B cell (primary cell): ENCODE results near the gene GANAB. TPM values are rescaled to one million over a fixed set of nuclear protein-coding genes. Genes with fewer than 3 reads are reported as not detected.

Source experiments
- ATAC-seq: fragments of 200-7000 bp; cut with Tn5 transposase; one replicate; pipeline ENCODE4 v1.10.0; 2021; ENCODE audit warnings: low read depth, mild to moderate bottlenecking, moderate number of reproducible peaks, moderate library complexity
- CTCF ChIA-PET: fragments of 350-600 bp; sonication (Branson Sonifier 250); formaldehyde crosslinking; loops from one replicate; lab custom pipeline; 2021; ENCODE audit warnings: antibody characterized with exemption, inconsistent platforms; lab: Charles Lee
- POLR2A ChIA-PET: fragments of 350-600 bp; sonication (Branson Sonifier 250); formaldehyde crosslinking; loops from one replicate; lab custom pipeline; 2021; ENCODE audit warnings: antibody characterized with exemption; lab: Charles Lee
- DNase-seq: peaks from one replicate; pipeline ENCODE4 v3.0.0; 2013
- H2AFZ ChIP-seq: 2 replicates; pipeline ENCODE4 v1.6.1; 2012; ENCODE audit warnings: mild to moderate bottlenecking, low read depth, low read length; ENCODE audit not compliant: insufficient read depth, poor library complexity, severe bottlenecking
- H3K27ac ChIP-seq, 2 donors: 1 replicate in 1 of 2; 2 replicates in 1 of 2; pipeline ENCODE4 v1.5.1; 2012 to 2013; ENCODE audit warnings: low read length in 2 of 2, mild to moderate bottlenecking in 2 of 2, moderate library complexity in 1 of 2
- H3K27me3 ChIP-seq, 4 experiments: fragments of 200-600 bp in 1 of 4; sonication (generic) in 1 of 4; replicated peaks in 1 of 4; 1 replicate in 2 of 4; 2 replicates in 2 of 4; pipeline versions ENCODE4 v1.6.1 to v1.7.0; 2013 to 2016; ENCODE audit warnings: low read length in 3 of 4, mild to moderate bottlenecking in 2 of 4, mixed read lengths in 1 of 4, moderate library complexity in 1 of 4; ENCODE audit not compliant: insufficient read depth in 4 of 4, control insufficient read depth in 3 of 4; ENCODE audit errors: control extremely low read depth in 1 of 4
- H3K36me3 ChIP-seq, 2 experiments: replicated peaks in 1 of 2; 1 replicate in 1 of 2; 2 replicates in 1 of 2; pipeline versions ENCODE4 v1.6.1 to v1.7.1; 2013; ENCODE audit warnings: low read length in 1 of 2; ENCODE audit not compliant: insufficient read depth in 2 of 2, control insufficient read depth in 1 of 2; ENCODE audit errors: control extremely low read depth in 1 of 2, extremely low read depth in 1 of 2
- H3K4me1 ChIP-seq, 2 donors: fragments of 200-600 bp in 1 of 2; sonication (generic) in 1 of 2; 1 replicate in 1 of 2; 2 replicates in 1 of 2; pipeline versions ENCODE4 v1.5.1 to v1.6.1; 2013 to 2017; ENCODE audit warnings: low read length in 2 of 2; ENCODE audit not compliant: control insufficient read depth in 2 of 2, insufficient read depth in 2 of 2
- H3K4me2 ChIP-seq: replicated peaks from 2 replicates; pipeline ENCODE3; 2012; ENCODE audit warnings: mild to moderate bottlenecking, low read depth, low read length; ENCODE audit not compliant: poor library complexity, severe bottlenecking
- H3K4me3 ChIP-seq, 5 experiments: fragments of 200-600 bp in 1 of 5; sonication (generic) in 1 of 5; 1 replicate in 3 of 5; 2 replicates in 2 of 5; pipeline versions ENCODE4 v1.5.1 to v1.7.0; 2011 to 2016; ENCODE audit warnings: low read length in 4 of 5, mild to moderate bottlenecking in 4 of 5, low read depth in 2 of 5, control low read depth in 1 of 5, moderate library complexity in 1 of 5; ENCODE audit not compliant: insufficient read depth in 1 of 5; ENCODE audit errors: control extremely low read depth in 1 of 5, extremely low read depth in 1 of 5
- H3K79me2 ChIP-seq: fragments of 200-600 bp; sonication (generic); one replicate; pipeline ENCODE4 v1.6.0; 2016; ENCODE audit warnings: low read length; ENCODE audit not compliant: control insufficient read depth, insufficient read depth
- H3K9ac ChIP-seq: fragments of 200-600 bp; sonication (generic); 2 replicates; pipeline ENCODE4 v1.6.1; 2017; ENCODE audit warnings: mild to moderate bottlenecking, low read length, moderate library complexity
- H3K9me3 ChIP-seq, 3 donors: one replicate each; pipeline versions ENCODE4 v1.6.1 to v1.7.1; 2013; ENCODE audit warnings: low read length in 2 of 3; ENCODE audit not compliant: control insufficient read depth in 2 of 3, insufficient read depth in 1 of 3; ENCODE audit errors: control extremely low read depth in 1 of 3
- H4K20me1 ChIP-seq: 2 replicates; pipeline ENCODE4 v1.6.0; 2012; ENCODE audit warnings: mild to moderate bottlenecking, low read length; ENCODE audit not compliant: insufficient read depth, control insufficient read depth, poor library complexity, severe bottlenecking
- H3K27ac Mint-ChIP-seq: one replicate; pipeline ENCODE4 v1.8.0; 2021; ENCODE audit warnings: mixed read lengths
- H3K27me3 Mint-ChIP-seq: one replicate; pipeline ENCODE4 v1.8.0; 2021; ENCODE audit warnings: mixed read lengths
- H3K4me1 Mint-ChIP-seq: one replicate; pipeline ENCODE4 v1.8.0; 2021; ENCODE audit warnings: mixed read lengths
- H3K4me3 Mint-ChIP-seq: one replicate; pipeline ENCODE4 v1.8.0; 2021; ENCODE audit warnings: mixed read lengths
- H3K9me3 Mint-ChIP-seq: one replicate; pipeline ENCODE4 v1.8.0; 2022; ENCODE audit warnings: mixed read lengths; ENCODE audit not compliant: insufficient read depth
- EZH2 ChIP-seq: IDR thresholded peaks from 2 replicates; pipeline ENCODE4 v1.6.1; 2012; ENCODE audit warnings: borderline replicate concordance, low read depth, mild to moderate bottlenecking, moderate library complexity, low read length; ENCODE audit not compliant: insufficient read depth, poor library complexity, severe bottlenecking
- WGBS: methylation state at CpG from one replicate; pipeline ENCODE4 v1.1.5; 2013; ENCODE audit warnings: missing lambda C conversion rate; ENCODE audit not compliant: insufficient coverage; 5-methylcytosine and 5-hydroxymethylcytosine counted together
- intact Hi-C: fragments of 100-400 bp; cut with micrococcal nuclease; formaldehyde crosslinking; loops from one replicate; pipeline ENCODE4 v1.10.0; 2022
- polyA plus RNA-seq: library from polyadenylated mRNA; depleted of rRNA; stranded (reverse); fragments of >200 nt; gene quantifications from 2 replicates; pipeline ENCODE4 v1.2.3, GENCODE V29; 2012
- total RNA-seq, 2 donors: library from RNA; stranded (reverse); fragments of 120-200 nt in 1 of 2; gene quantifications; 1 replicate in 1 of 2; 2 replicates in 1 of 2; pipeline versions ENCODE4 v1.2.3 to v1.2.4, GENCODE V29; 2013 to 2022
- TF ChIP-seq, protein P1 (sequence below): fragments of 200-600 bp; IDR thresholded peaks from one replicate; pipeline ENCODE4 v1.8.0; 2022; ENCODE audit warnings: antibody characterized with exemption, mild to moderate bottlenecking

The GANAB gene
- total and polyA plus RNA-seq, 2 donors (not counting 1 experiment from before 2014, with no cell fraction given) = 98.7 to 204 TPM

GRCh38 chr11:62687508-62688396 lies 41.3 kb upstream of the GANAB start:
- Histone ChIP-seq H4K20me1 (no peaks in the 10 kb centered on the region), H3K4me3 (no peak overlapping the region), H3K79me2 (no peaks in the 10 kb centered on the region), H3K27me3 (peaks cover 0 to 17% (median 6%) of the 10 kb centered on the region in 4 experiments), H3K4me1 (peaks cover 3 to 4% of the 10 kb centered on the region in 2 donors), H3K9me3 (no peaks in the 10 kb centered on the region), H3K9ac (no peak overlapping the region), H3K27ac (no peak overlapping the region), H3K4me2 (peak overlapping the region; percentile 40), H3K36me3 (peaks cover 0 to 15% of the 10 kb centered on the region in 2 experiments), H2AFZ (peak overlapping the region; percentile 63)
- intact Hi-C loops = no loop called here
- ATAC-seq = no peak
- Mint-ChIP-seq H3K27ac (no peak overlapping the region), H3K27me3 (peaks cover 4% of the 10 kb centered on the region), H3K4me1 (no peaks in the 10 kb centered on the region), H3K4me3 (no peak overlapping the region), H3K9me3 (no peaks in the 10 kb centered on the region)
- ChIA-PET CTCF (no interaction called here), POLR2A (no interaction called here)
- DNase-seq = peak; percentile 28
- TF ChIP-seq, protein P1, sequence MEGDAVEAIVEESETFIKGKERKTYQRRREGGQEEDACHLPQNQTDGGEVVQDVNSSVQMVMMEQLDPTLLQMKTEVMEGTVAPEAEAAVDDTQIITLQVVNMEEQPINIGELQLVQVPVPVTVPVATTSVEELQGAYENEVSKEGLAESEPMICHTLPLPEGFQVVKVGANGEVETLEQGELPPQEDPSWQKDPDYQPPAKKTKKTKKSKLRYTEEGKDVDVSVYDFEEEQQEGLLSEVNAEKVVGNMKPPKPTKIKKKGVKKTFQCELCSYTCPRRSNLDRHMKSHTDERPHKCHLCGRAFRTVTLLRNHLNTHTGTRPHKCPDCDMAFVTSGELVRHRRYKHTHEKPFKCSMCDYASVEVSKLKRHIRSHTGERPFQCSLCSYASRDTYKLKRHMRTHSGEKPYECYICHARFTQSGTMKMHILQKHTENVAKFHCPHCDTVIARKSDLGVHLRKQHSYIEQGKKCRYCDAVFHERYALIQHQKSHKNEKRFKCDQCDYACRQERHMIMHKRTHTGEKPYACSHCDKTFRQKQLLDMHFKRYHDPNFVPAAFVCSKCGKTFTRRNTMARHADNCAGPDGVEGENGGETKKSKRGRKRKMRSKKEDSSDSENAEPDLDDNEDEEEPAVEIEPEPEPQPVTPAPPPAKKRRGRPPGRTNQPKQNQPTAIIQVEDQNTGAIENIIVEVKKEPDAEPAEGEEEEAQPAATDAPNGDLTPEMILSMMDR = no peak
- TF ChIP-seq EZH2 = no peak
- WGBS = 43% methylated on average over 74 of the region's 74 CpGs

- WGBS = 100% methylated on average over 3 of the region's 7 CpGs
- peaks cover 0 to 7% (median 3%) of the 10 kb centered on the region in 4 experiments for H3K27me3 ChIP-seq
- Mint-ChIP-seq H3K27me3 (peaks cover 4% of the 10 kb centered on the region), H3K4me1 (peaks cover 22% of the 10 kb centered on the region), H3K27ac (no peak overlapping the region), H3K9me3 (no peaks in the 10 kb centered on the region), H3K4me3 (no peak overlapping the region)
- CTCF ChIA-PET = interaction anchor here (0.6 to 1.5 kb wide), 3 partner anchors 11 to 164 kb away, joined by 3 to 7 read pairs (median 3); no protein-coding TSS in a partner anchor
- peaks cover 9 to 16% of the 10 kb centered on the region in 2 donors for H3K4me1 ChIP-seq
- no peaks in the 10 kb centered on the region for H4K20me1 ChIP-seq
- H3K27ac ChIP-seq = no peak overlapping the region
- POLR2A ChIA-PET = no interaction called here
- no peaks in the 10 kb centered on the region for H3K9me3 ChIP-seq
- peaks cover 1 to 2% of the 10 kb centered on the region in 2 experiments for H3K36me3 ChIP-seq
- DNase-seq = no peak
- no peak for ATAC-seq
- no peak overlapping the region for H3K9ac ChIP-seq
- H2AFZ ChIP-seq = no peak overlapping the region
- peaks cover 21% of the 10 kb centered on the region for H3K79me2 ChIP-seq
- TF ChIP-seq, protein P1 = no peak
- no peak for TF ChIP-seq EZH2
- no peak overlapping the region for H3K4me2 ChIP-seq
- intact Hi-C loops = no loop called here
- H3K4me3 ChIP-seq = no peak overlapping the region
Observed at GRCh38 chr11:62682518-62682917, 36.1 kb upstream of the GANAB start.
